ENCODE data around the gene HRK.

HRK gene

DNA sequence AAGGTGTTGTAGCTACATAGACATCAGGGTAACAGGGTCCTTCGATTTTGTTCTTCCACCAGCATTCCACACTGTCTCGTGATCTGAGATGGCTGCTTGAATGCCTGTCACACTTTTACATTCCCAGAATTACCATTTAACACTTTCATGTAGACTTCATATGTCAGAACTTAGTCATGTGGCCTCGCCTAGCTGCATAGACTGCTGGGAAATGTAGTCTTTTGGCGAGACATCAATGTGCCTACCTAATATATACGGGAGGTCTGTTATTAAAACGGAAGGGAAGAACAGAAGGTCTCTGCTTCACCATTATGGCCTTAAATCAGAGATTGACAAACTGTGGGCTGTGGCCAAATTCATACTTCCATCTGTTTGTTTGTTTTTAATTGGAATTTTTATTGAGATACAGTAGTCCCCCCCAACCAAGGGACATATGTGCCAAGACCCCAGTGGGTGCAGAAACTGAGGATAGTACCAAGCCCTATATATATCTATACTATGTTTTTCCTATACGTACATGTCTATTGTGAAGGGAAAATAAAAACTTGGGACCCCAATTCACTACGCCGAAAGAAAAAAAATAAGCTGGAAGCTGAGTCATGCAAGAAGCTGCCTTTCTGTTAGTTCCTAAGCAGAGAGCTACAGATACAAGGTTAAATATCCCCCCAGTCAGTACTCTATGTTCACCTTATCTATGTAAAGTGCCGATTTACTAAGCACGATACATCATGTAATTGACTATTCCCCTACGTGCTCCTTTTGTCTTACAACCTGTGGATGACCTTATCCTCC lies 11.3 kb upstream of the HRK start:
- no peaks in the 10 kb centered on the region for H3K9me3 ChIP-seq (ENCODE audit: insufficient read depth, low read length, severe bottlenecking)
- H3K27ac ChIP-seq (ENCODE audit: low read length), result no peak overlapping the region
- no peak overlapping the region for H3K4me2 ChIP-seq (ENCODE audit: insufficient read depth, low read length)
- no peak overlapping the region for H3K9ac ChIP-seq (ENCODE audit: low read depth, low read length)
- DNase-seq (no peak), ATAC-seq (ENCODE audit: insufficient read depth, low read depth) (no peak)
- no peak overlapping the region for H3K4me3 ChIP-seq (ENCODE audit: low read depth in 1 of 2, low read length in 2 of 2)
- peaks cover 3% of the 10 kb centered on the region for H3K27me3 ChIP-seq (ENCODE audit: insufficient read depth, low read length, poor library complexity)
- H4K20me1 ChIP-seq (ENCODE audit: insufficient read depth, low read length), result no peaks in the 10 kb centered on the region
- no peaks in the 10 kb centered on the region for H3K79me2 ChIP-seq (ENCODE audit: insufficient read depth, low read length)
- TF ChIP-seq EZH2 (IDR thresholded peaks at IDR 0.05; ENCODE audit: borderline replicate concordance, low read depth, low read length, severe bottlenecking), result no peak
- TF ChIP-seq, protein P1, sequence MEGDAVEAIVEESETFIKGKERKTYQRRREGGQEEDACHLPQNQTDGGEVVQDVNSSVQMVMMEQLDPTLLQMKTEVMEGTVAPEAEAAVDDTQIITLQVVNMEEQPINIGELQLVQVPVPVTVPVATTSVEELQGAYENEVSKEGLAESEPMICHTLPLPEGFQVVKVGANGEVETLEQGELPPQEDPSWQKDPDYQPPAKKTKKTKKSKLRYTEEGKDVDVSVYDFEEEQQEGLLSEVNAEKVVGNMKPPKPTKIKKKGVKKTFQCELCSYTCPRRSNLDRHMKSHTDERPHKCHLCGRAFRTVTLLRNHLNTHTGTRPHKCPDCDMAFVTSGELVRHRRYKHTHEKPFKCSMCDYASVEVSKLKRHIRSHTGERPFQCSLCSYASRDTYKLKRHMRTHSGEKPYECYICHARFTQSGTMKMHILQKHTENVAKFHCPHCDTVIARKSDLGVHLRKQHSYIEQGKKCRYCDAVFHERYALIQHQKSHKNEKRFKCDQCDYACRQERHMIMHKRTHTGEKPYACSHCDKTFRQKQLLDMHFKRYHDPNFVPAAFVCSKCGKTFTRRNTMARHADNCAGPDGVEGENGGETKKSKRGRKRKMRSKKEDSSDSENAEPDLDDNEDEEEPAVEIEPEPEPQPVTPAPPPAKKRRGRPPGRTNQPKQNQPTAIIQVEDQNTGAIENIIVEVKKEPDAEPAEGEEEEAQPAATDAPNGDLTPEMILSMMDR (IDR thresholded peaks at IDR 0.05; ENCODE audit: borderline replicate concordance, extremely low read depth, low read length, poor library complexity, severe bottlenecking), result no peak
- H3K36me3 ChIP-seq (ENCODE audit: insufficient read depth, low read length), result no peaks in the 10 kb centered on the region
- no peak overlapping the region for H2AFZ ChIP-seq (ENCODE audit: low read depth, low read length)
- H3K4me1 ChIP-seq (ENCODE audit: insufficient read depth, low read length), result no peaks in the 10 kb centered on the region

GRCh38 chr12:116891019-116891418 lies 9.8 kb upstream of the HRK start:
- no peaks in the 10 kb centered on the region for H3K79me2 ChIP-seq (ENCODE audit: insufficient read depth, low read length)
- H3K36me3 ChIP-seq (ENCODE audit: insufficient read depth, low read length), result no peaks in the 10 kb centered on the region
- no peaks in the 10 kb centered on the region for H3K4me1 ChIP-seq (ENCODE audit: insufficient read depth, low read length)
- no peaks in the 10 kb centered on the region for H3K9me3 ChIP-seq (ENCODE audit: insufficient read depth, low read length, severe bottlenecking)
- H3K27me3 ChIP-seq (ENCODE audit: insufficient read depth, low read length, poor library complexity), result no peaks in the 10 kb centered on the region
- H3K4me3 ChIP-seq (ENCODE audit: low read depth in 1 of 2, low read length in 2 of 2), result no peak overlapping the region
- ATAC-seq (ENCODE audit: insufficient read depth, low read depth), result no peak
- no peaks in the 10 kb centered on the region for H4K20me1 ChIP-seq (ENCODE audit: insufficient read depth, low read length)
- no peak overlapping the region for H3K27ac ChIP-seq (ENCODE audit: low read length)
- no peak overlapping the region for H3K4me2 ChIP-seq (ENCODE audit: insufficient read depth, low read length)
- no peak overlapping the region for H2AFZ ChIP-seq (ENCODE audit: low read depth, low read length)
- TF ChIP-seq EZH2 (IDR thresholded peaks at IDR 0.05; ENCODE audit: borderline replicate concordance, low read depth, low read length, severe bottlenecking), result no peak
- TF ChIP-seq, protein P1 (IDR thresholded peaks at IDR 0.05; ENCODE audit: borderline replicate concordance, extremely low read depth, low read length, poor library complexity, severe bottlenecking), result no peak
- no peak for DNase-seq
- no peak overlapping the region for H3K9ac ChIP-seq (ENCODE audit: low read depth, low read length)

GRCh38 chr12:116890330-116890729 lies 9.1 kb upstream of the HRK start:
- ATAC-seq (ENCODE audit: insufficient read depth, low read depth), result no peak
- no peak overlapping the region for H3K27ac ChIP-seq (ENCODE audit: low read length)
- no peaks in the 10 kb centered on the region for H3K4me1 ChIP-seq (ENCODE audit: insufficient read depth, low read length)
- no peak overlapping the region for H3K9ac ChIP-seq (ENCODE audit: low read depth, low read length)
- no peaks in the 10 kb centered on the region for H3K79me2 ChIP-seq (ENCODE audit: insufficient read depth, low read length)
- no peaks in the 10 kb centered on the region for H3K9me3 ChIP-seq (ENCODE audit: insufficient read depth, low read length, severe bottlenecking)
- no peak overlapping the region for H3K4me3 ChIP-seq (ENCODE audit: low read depth in 1 of 2, low read length in 2 of 2)
- TF ChIP-seq, protein P1 (IDR thresholded peaks at IDR 0.05; ENCODE audit: borderline replicate concordance, extremely low read depth, low read length, poor library complexity, severe bottlenecking), result no peak
- no peak for TF ChIP-seq EZH2 (IDR thresholded peaks at IDR 0.05; ENCODE audit: borderline replicate concordance, low read depth, low read length, severe bottlenecking)
- no peaks in the 10 kb centered on the region for H3K27me3 ChIP-seq (ENCODE audit: insufficient read depth, low read length, poor library complexity)
- H3K4me2 ChIP-seq (ENCODE audit: insufficient read depth, low read length), result no peak overlapping the region
- H3K36me3 ChIP-seq (ENCODE audit: insufficient read depth, low read length), result no peaks in the 10 kb centered on the region
- no peak overlapping the region for H2AFZ ChIP-seq (ENCODE audit: low read depth, low read length)
- no peak for DNase-seq
- no peaks in the 10 kb centered on the region for H4K20me1 ChIP-seq (ENCODE audit: insufficient read depth, low read length)
